HG03060 (cell line): Measurements from ENCODE around the gene CD8B2.
"Not testable (repeated sequence)": the region's sequence is repeated elsewhere in the genome, so short reads cannot be mapped to it uniquely, and the experiment has no call there.

Experiments
- ATAC-seq: cut with Tn5 transposase; IDR thresholded peaks from one replicate; pipeline ENCODE4 v1.9.1; 2021; ENCODE audit warnings: low read depth, moderate number of reproducible peaks; ENCODE audit not compliant: unreplicated experiment

The CD8B2 gene

GRCh38 chr2:106511476-106511901 lies 24.3 kb downstream of the CD8B2 start:
- not testable (repeated sequence) for ATAC-seq

GRCh38 chr2:106511934-106512333 lies 24.8 kb downstream of the CD8B2 start:
- not testable (repeated sequence) for ATAC-seq

GRCh38 chr2:106513391-106513790 lies 26.2 kb downstream of the CD8B2 start:
- ATAC-seq, result not testable (repeated sequence)

GRCh38 chr2:106514827-106515226 lies 27.7 kb downstream of the CD8B2 start:
- not testable (repeated sequence) for ATAC-seq

GRCh38 chr2:106516436-106516835 lies 29.3 kb downstream of the CD8B2 start:
- no peak for ATAC-seq

- ATAC-seq, result no peak
Observed at GRCh38 chr2:106516864-106517263, 29.7 kb downstream of the CD8B2 start.

GRCh38 chr2:106517329-106517728 lies 30.2 kb downstream of the CD8B2 start:
- ATAC-seq, result no peak

- ATAC-seq, result no peak
Observed at GRCh38 chr2:106519767-106520166, 32.6 kb downstream of the CD8B2 start.

- no peak for ATAC-seq
Observed at GRCh38 chr2:106521016-106521415, 33.9 kb downstream of the CD8B2 start.

- ATAC-seq, result no peak
Observed at GRCh38 chr2:106523976-106524665, 37.0 kb downstream of the CD8B2 start.

GRCh38 chr2:106530866-106531265 lies 43.7 kb downstream of the CD8B2 start:
- ATAC-seq, result no peak

GRCh38 chr2:106531676-106532214 lies 44.6 kb downstream of the CD8B2 start:
- ATAC-seq, result no peak

GRCh38 chr2:106532236-106532635 lies 45.1 kb downstream of the CD8B2 start:
- no peak for ATAC-seq

GRCh38 chr2:106534471-106534870 lies 47.3 kb downstream of the CD8B2 start:
- ATAC-seq, result no peak

GRCh38 chr2:106536490-106536889 lies 49.3 kb downstream of the CD8B2 start:
- ATAC-seq, result no peak

- no peak for ATAC-seq
Observed at GRCh38 chr2:106537047-106537446, 49.9 kb downstream of the CD8B2 start.

- ATAC-seq, result no peak
Observed at GRCh38 chr2:106537791-106538191, 50.6 kb downstream of the CD8B2 start.

- ATAC-seq, result no peak
Observed at GRCh38 chr2:106540886-106541285, 53.7 kb downstream of the CD8B2 start.

GRCh38 chr2:106541333-106541732 lies 54.2 kb downstream of the CD8B2 start:
- ATAC-seq, result no peak

- ATAC-seq, result peak; percentile 83
Observed at GRCh38 chr2:106542746-106543359, 55.7 kb downstream of the CD8B2 start.

GRCh38 chr2:106545007-106545406 lies 57.8 kb downstream of the CD8B2 start:
- ATAC-seq, result no peak
